ENCODE data around the gene LRRC32. TPM values are rescaled to one million over a fixed set of nuclear protein-coding genes. Genes with fewer than 3 reads are reported as not detected.

LRRC32 gene
- total RNA-seq, 4 donors from 2014 or later = 19.1 to 87.5 (median 45.3) TPM

DNA sequence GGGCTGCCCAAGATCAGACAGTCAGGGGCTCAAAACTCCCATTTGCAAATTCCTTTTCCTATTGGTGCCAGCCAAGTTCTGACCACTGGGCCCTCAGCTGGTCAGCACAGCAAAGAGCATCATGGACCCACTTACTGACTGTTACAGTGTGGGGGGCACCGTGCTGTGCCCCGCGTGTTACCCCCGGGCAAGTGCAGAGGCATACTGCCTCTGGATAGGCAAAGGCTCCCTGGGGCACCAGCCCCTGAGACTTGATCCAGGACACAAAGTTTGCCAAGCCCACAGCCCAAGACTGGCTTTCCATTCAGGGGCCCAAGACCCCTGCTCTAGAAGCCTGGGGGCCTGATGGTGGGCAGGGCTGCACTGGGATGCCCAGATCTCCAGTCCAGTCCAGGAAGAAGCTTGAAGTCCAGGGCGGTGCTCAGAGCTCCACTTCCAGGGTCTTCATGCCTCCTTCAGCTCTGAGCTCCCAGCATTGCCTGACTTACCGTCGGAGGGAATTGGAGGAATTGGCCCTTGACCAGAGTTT lies 6.6 kb downstream of the LRRC32 start:
- H3K27me3 ChIP-seq = peaks cover 0 to 6% (median 0%) of the 10 kb centered on the region in 4 donors
- TF ChIP-seq EP300 (IDR thresholded peaks at IDR 0.05) (no peak), POLR2AphosphoS5 (IDR thresholded peaks at IDR 0.05) (no peak), POLR2A (IDR thresholded peaks at IDR 0.05; ENCODE audit: low read depth) (no peak)
- TF ChIP-seq, protein P1, sequence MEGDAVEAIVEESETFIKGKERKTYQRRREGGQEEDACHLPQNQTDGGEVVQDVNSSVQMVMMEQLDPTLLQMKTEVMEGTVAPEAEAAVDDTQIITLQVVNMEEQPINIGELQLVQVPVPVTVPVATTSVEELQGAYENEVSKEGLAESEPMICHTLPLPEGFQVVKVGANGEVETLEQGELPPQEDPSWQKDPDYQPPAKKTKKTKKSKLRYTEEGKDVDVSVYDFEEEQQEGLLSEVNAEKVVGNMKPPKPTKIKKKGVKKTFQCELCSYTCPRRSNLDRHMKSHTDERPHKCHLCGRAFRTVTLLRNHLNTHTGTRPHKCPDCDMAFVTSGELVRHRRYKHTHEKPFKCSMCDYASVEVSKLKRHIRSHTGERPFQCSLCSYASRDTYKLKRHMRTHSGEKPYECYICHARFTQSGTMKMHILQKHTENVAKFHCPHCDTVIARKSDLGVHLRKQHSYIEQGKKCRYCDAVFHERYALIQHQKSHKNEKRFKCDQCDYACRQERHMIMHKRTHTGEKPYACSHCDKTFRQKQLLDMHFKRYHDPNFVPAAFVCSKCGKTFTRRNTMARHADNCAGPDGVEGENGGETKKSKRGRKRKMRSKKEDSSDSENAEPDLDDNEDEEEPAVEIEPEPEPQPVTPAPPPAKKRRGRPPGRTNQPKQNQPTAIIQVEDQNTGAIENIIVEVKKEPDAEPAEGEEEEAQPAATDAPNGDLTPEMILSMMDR (IDR thresholded peaks at IDR 0.05) = no peak
- no peaks in the 10 kb centered on the region for H3K9me3 ChIP-seq
- H3K36me3 ChIP-seq = peaks cover 0 to 60% (median 24%) of the 10 kb centered on the region in 4 donors
- intact Hi-C loops (cut with DNase I) = no loop called here
- H3K27ac ChIP-seq (replicated peaks in 1 of 4) = peak overlapping the region in 2 of 4 donors; percentile 11 to 17
- 84% methylated on average over 6 of the region's 7 CpGs for WGBS
- H3K4me1 ChIP-seq = peaks cover 19 to 32% (median 29%) of the 10 kb centered on the region in 4 donors
- DNase-seq (ENCODE audit: extremely low spot score) = no peak
- no peak overlapping the region for H3K4me3 ChIP-seq

DNA sequence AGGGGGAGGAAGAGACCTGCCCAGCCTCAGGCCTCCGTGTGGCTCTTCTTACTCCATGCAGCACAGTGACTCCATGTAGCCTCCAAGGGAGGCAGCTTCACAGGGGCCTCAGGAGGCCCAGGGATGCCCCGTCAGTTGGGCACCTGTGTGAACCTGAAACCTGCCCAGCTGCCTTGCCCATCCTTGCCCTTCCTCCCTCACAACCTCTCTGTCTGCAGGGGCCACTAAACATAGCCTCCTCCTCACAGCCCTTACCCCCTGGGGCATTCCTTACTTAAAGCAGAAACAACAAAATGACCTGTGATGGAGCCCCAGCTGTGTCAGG lies 7.1 kb downstream of the LRRC32 start:
- H3K4me1 ChIP-seq = peaks cover 19 to 34% (median 31%) of the 10 kb centered on the region in 4 donors
- peaks cover 0 to under 1% (median 0%) of the 10 kb centered on the region in 4 donors for H3K27me3 ChIP-seq
- DNase-seq (ENCODE audit: extremely low spot score) = no peak
- 86% methylated on average over 1 of the region's 2 CpGs for WGBS
- H3K36me3 ChIP-seq = peaks cover 0 to 65% (median 27%) of the 10 kb centered on the region in 4 donors
- intact Hi-C loops (cut with DNase I) = no loop called here
- no peak overlapping the region for H3K27ac ChIP-seq (replicated peaks in 1 of 4)
- H3K4me3 ChIP-seq = no peak overlapping the region
- no peaks in the 10 kb centered on the region for H3K9me3 ChIP-seq
- no peak for TF ChIP-seq POLR2A (IDR thresholded peaks at IDR 0.05; ENCODE audit: low read depth)
- no peak for TF ChIP-seq POLR2AphosphoS5 (IDR thresholded peaks at IDR 0.05)
- no peak for TF ChIP-seq EP300 (IDR thresholded peaks at IDR 0.05)
- TF ChIP-seq, protein P1 (IDR thresholded peaks at IDR 0.05) = no peak

DNA sequence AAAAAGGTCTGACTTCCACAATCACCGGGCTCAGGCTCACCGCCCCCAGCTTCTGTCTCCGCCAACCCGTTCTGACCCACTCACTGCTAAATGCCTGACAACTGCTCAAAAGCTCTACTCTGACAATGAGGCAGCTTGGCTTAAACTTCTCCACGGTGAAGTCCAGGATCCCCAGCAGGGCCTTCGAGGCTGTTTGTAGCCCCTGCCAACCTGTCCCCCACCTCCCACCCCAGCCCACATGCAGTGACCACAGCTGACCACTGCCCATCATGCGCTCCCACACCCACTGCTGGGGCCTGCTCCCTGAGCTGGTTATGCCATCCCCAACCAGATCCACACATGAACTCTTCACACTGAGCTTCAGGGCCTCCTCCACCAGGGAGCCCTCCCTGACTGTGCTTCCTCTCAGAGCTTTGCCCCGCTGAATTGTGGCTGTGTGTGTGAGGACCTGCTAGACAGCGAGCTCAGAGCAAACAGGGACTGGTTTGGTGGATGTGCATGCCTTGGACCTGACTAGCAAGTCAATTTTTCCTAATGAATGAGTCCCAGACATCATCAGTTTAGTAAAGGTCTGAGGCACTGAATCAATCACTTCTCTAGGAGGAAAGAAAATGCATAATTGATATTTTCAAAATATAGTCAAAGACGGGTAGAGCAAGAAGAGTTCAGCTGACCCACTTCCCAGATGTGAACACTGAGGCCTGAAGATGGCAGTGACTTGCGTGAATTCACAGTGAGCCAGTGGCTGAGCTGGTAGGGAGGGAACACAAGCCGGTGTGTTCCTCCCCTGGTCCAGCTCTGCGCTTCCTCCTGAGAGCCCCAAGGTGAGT lies 7.7 kb downstream of the LRRC32 start:
- WGBS = 74% methylated on average over 12 of the region's 13 CpGs
- Histone ChIP-seq H3K27ac (replicated peaks in 1 of 4) (peak overlapping the region in 1 of 4 donors; percentile 12), H3K27me3 (no peaks in the 10 kb centered on the region), H3K9me3 (no peaks in the 10 kb centered on the region), H3K36me3 (peaks cover 0 to 71% (median 29%) of the 10 kb centered on the region in 4 donors), H3K4me3 (no peak overlapping the region), H3K4me1 (peaks cover 22 to 37% (median 34%) of the 10 kb centered on the region in 4 donors)
- DNase-seq (ENCODE audit: extremely low spot score) = no peak
- TF ChIP-seq POLR2A (IDR thresholded peaks at IDR 0.05; ENCODE audit: low read depth) (no peak), EP300 (IDR thresholded peaks at IDR 0.05) (no peak), POLR2AphosphoS5 (IDR thresholded peaks at IDR 0.05) (no peak)
- TF ChIP-seq, protein P1 (IDR thresholded peaks at IDR 0.05) = no peak
- intact Hi-C loops (cut with DNase I) = no loop called here

DNA sequence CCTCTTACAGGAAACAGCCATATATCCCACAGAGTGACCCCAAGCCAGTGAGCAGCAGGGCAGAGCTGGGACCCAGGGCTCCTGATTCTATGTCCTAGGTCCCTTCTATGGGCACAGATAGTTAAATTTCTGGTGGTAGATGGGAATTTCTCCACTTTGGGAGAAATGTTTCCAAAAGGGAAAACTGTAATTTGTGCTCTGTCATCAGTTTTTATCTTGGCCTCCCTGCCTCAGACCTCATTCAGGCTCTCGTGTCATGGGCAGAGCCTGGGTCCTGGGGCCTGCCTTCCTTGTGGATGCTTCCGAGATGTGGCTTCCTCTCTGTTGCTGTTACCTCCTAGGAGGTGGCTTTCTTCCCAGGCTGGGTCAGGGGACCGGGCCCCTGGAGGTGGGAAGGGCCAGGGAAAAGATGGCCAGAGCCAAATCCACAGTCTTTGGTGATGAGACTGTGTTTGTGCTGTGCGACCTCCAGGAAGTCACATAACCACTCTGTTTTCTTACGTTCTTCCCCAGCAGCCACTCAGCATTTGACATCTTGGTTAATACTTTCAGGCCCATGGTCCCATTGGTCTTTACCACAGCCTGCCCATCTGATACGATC lies 8.6 kb downstream of the LRRC32 start:
- no peaks in the 10 kb centered on the region for H3K9me3 ChIP-seq

More for the DNA sequence above, 8.6 kb downstream of the LRRC32 start:
- Histone ChIP-seq H3K27me3 (no peaks in the 10 kb centered on the region), H3K4me3 (no peak overlapping the region), H3K4me1 (peaks cover 29 to 42% (median 38%) of the 10 kb centered on the region in 4 donors), H3K36me3 (peaks cover 0 to 80% (median 31%) of the 10 kb centered on the region in 4 donors), H3K27ac (replicated peaks in 1 of 4) (no peak overlapping the region)
- DNase-seq (ENCODE audit: extremely low spot score) = no peak
- WGBS = 92% methylated on average over 5 of the region's 6 CpGs
- TF ChIP-seq POLR2AphosphoS5 (IDR thresholded peaks at IDR 0.05) (no peak), EP300 (IDR thresholded peaks at IDR 0.05) (no peak), POLR2A (IDR thresholded peaks at IDR 0.05; ENCODE audit: low read depth) (no peak)
- TF ChIP-seq, protein P1 (IDR thresholded peaks at IDR 0.05) = no peak
- intact Hi-C loops (cut with DNase I) = no loop called here
